ENCODE data around the gene ADAM12. TPM values are rescaled to one million over a fixed set of nuclear protein-coding genes. Genes with fewer than 3 reads are reported as not detected.

Gene ADAM12
- total and polyA plus RNA-seq, 2 of the 13 experiments (the other 11 are each of a cell fraction or from before 2014, with no cell fraction given), result not detected

DNA sequence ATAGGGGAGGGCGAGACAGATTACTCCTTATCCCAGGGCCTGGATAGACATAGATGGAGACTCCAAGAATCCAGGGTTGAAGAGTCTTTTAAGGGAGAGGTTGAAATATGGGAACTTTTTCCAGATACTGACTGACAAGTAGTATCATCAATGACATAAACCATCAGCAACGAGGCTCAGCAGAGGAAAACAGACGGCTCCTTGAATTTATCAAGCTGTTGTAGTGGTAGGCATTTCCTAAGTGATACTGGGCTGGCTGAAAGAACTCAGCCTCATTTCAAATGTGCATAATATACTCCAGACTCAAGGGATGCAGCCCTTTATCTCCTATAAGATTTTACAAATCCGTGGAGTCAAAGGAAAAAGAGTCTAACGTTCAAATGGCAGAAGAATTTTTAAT, 341.4 kb downstream of the ADAM12 start:
- Histone ChIP-seq H2AFZ (ENCODE audit: low read length) (no peak overlapping the region), H3K9me3 (ENCODE audit: low read length) (no peaks in the 10 kb centered on the region), H3K4me2 (ENCODE audit: low read depth, low read length) (no peak overlapping the region), H3K27me3 (ENCODE audit: control insufficient read depth in 1 of 2, insufficient read depth in 2 of 2, low read length in 2 of 2) (peaks cover 4 to 36% of the 10 kb centered on the region in 2 experiments), H4K20me1 (ENCODE audit: insufficient read depth, low read length) (no peaks in the 10 kb centered on the region), H3K36me3 (replicated peaks in 1 of 2; ENCODE audit: control insufficient read depth in 1 of 2, insufficient read depth in 2 of 2, low read length in 2 of 2) (no peaks in the 10 kb centered on the region), H3K27ac (ENCODE audit: extremely low read length, insufficient read depth, low read length) (no peak overlapping the region), H3K4me1 (ENCODE audit: insufficient read depth, low read length) (no peaks in the 10 kb centered on the region), H3K79me2 (ENCODE audit: insufficient read depth, low read length) (no peaks in the 10 kb centered on the region), H3K9ac (ENCODE audit: insufficient read depth, low read depth, low read length) (no peak overlapping the region), H3K4me3 (replicated peaks in 1 of 3; ENCODE audit: insufficient read depth in 1 of 3, low read depth in 2 of 3, low read length in 3 of 3) (no peak overlapping the region)
- in situ Hi-C loops (cut with HindIII; ENCODE audit: extremely low pct_ligation_motif_present, low pct_unique_long_range_greater_than_20kb) (no loop called here), intact Hi-C loops (cut with micrococcal nuclease; ENCODE audit: unreplicated experiment) (no loop called here)
- WGBS (ENCODE audit: low lambda C conversion rate), result 3% methylated on average over 5 of the region's 5 CpGs
- DNase-seq (ENCODE audit: low spot score), result no peak
- CTCF ChIA-PET (ENCODE audit: low intra/inter-chr PET ratio, low total read pairs), result no interaction called here
- no peak for TF ChIP-seq ZNF614 (CRISPR knock-in tag; IDR thresholded peaks at IDR 0.05; ENCODE audit: borderline replicate concordance)
- TF ChIP-seq, protein P1, sequence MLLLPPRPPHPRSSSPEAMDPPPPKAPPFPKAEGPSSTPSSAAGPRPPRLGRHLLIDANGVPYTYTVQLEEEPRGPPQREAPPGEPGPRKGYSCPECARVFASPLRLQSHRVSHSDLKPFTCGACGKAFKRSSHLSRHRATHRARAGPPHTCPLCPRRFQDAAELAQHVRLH (CRISPR knock-in tag; IDR thresholded peaks at IDR 0.05; ENCODE audit: borderline replicate concordance, low read depth), result no peak
- no peak for TF ChIP-seq NFKB2 (CRISPR knock-in tag; IDR thresholded peaks at IDR 0.05; ENCODE audit: borderline replicate concordance)
- no peak for TF ChIP-seq NR2F2 (IDR thresholded peaks at IDR 0.05; ENCODE audit: borderline replicate concordance, low read depth)
- TF ChIP-seq ATRX (CRISPR knock-in tag; IDR thresholded peaks at IDR 0.05; ENCODE audit: borderline replicate concordance), result no peak
- TF ChIP-seq, protein P2, sequence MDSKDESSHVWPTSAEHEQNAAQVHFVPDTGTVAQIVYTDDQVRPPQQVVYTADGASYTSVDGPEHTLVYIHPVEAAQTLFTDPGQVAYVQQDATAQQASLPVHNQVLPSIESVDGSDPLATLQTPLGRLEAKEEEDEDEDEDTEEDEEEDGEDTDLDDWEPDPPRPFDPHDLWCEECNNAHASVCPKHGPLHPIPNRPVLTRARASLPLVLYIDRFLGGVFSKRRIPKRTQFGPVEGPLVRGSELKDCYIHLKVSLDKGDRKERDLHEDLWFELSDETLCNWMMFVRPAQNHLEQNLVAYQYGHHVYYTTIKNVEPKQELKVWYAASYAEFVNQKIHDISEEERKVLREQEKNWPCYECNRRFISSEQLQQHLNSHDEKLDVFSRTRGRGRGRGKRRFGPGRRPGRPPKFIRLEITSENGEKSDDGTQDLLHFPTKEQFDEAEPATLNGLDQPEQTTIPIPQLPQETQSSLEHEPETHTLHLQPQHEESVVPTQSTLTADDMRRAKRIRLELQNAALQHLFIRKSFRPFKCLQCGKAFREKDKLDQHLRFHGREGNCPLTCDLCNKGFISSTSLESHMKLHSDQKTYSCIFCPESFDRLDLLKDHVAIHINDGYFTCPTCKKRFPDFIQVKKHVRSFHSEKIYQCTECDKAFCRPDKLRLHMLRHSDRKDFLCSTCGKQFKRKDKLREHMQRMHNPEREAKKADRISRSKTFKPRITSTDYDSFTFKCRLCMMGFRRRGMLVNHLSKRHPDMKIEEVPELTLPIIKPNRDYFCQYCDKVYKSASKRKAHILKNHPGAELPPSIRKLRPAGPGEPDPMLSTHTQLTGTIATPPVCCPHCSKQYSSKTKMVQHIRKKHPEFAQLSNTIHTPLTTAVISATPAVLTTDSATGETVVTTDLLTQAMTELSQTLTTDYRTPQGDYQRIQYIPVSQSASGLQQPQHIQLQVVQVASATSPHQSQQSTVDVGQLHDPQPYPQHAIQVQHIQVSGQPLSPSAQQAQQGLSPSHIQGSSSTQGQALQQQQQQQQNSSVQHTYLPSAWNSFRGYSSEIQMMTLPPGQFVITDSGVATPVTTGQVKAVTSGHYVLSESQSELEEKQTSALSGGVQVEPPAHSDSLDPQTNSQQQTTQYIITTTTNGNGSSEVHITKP (CRISPR knock-in tag; IDR thresholded peaks at IDR 0.05; ENCODE audit: low read depth), result no peak
- no peak for TF ChIP-seq USF2 (IDR thresholded peaks at IDR 0.05; ENCODE audit: low read depth, low read length)
- TF ChIP-seq USF2 (CRISPR knock-in tag; IDR thresholded peaks at IDR 0.05; ENCODE audit: borderline replicate concordance), result no peak
- no peak for TF ChIP-seq ATF1 (CRISPR knock-in tag; IDR thresholded peaks at IDR 0.05)
- TF ChIP-seq ZNF20 (CRISPR knock-in tag; IDR thresholded peaks at IDR 0.05), result no peak
- TF ChIP-seq POLR2AphosphoS5 (IDR thresholded peaks at IDR 0.05; ENCODE audit: low read depth, low read length), result no peak
- TF ChIP-seq ELF4 (CRISPR knock-in tag; IDR thresholded peaks at IDR 0.05; ENCODE audit: borderline replicate concordance), result no peak
- no peak for ATAC-seq
- POLR2A ChIA-PET, result no interaction called here
- BruUV-seq (replicated peaks), result no TSS peak
- FAIRE-seq, result no peak
